ENCODE data around the gene CDKN3.
"Not testable (repeated sequence)": the region's sequence is repeated elsewhere in the genome, so short reads cannot be mapped to it uniquely, and the experiment has no call there.

GRCh38 chr14:54453990-54454389, 57.2 kb downstream of the CDKN3 start:
- not testable (repeated sequence) for TF ChIP-seq POLR2A (IDR thresholded peaks at IDR 0.05); CTCF (IDR thresholded peaks at IDR 0.05); POLR2AphosphoS5 (IDR thresholded peaks at IDR 0.05; ENCODE audit: insufficient read depth in 1 of 2, low read depth in 1 of 2)

Data from vagina (tissue), 2 donors.